ENCODE data around the gene ACAP1.

ACAP1 gene

GRCh38 chr17:7292729-7293128 is 43.6 kb upstream of the ACAP1 start:
- Histone ChIP-seq H3K36me3 (no peaks in the 10 kb centered on the region), H3K4me1 (ENCODE audit: control insufficient read depth in 1 of 2, insufficient read depth in 1 of 2, low read depth in 1 of 2, low read length in 1 of 2) (peaks cover 18 to 26% of the 10 kb centered on the region in 2 experiments), H3K27me3 (peaks cover 97% of the 10 kb centered on the region), H3K27ac (no peak overlapping the region), H3K4me3 (ENCODE audit: low read depth in 1 of 2, low read length in 1 of 2) (no peak overlapping the region), H3K9me3 (no peaks in the 10 kb centered on the region)
- TF ChIP-seq CTCF (IDR thresholded peaks at IDR 0.05), result no peak

- Histone ChIP-seq H3K4me1 (ENCODE audit: control insufficient read depth in 1 of 2, insufficient read depth in 1 of 2, low read depth in 1 of 2, low read length in 1 of 2) (peaks cover 18 to 26% of the 10 kb centered on the region in 2 experiments), H3K27ac (no peak overlapping the region), H3K27me3 (peaks cover 97% of the 10 kb centered on the region), H3K4me3 (ENCODE audit: low read depth in 1 of 2, low read length in 1 of 2) (no peak overlapping the region), H3K9me3 (no peaks in the 10 kb centered on the region), H3K36me3 (no peaks in the 10 kb centered on the region)
- TF ChIP-seq CTCF (IDR thresholded peaks at IDR 0.05), result no peak
Measured at GRCh38 chr17:7293159-7293558, 43.2 kb upstream of the ACAP1 start.

DNA sequence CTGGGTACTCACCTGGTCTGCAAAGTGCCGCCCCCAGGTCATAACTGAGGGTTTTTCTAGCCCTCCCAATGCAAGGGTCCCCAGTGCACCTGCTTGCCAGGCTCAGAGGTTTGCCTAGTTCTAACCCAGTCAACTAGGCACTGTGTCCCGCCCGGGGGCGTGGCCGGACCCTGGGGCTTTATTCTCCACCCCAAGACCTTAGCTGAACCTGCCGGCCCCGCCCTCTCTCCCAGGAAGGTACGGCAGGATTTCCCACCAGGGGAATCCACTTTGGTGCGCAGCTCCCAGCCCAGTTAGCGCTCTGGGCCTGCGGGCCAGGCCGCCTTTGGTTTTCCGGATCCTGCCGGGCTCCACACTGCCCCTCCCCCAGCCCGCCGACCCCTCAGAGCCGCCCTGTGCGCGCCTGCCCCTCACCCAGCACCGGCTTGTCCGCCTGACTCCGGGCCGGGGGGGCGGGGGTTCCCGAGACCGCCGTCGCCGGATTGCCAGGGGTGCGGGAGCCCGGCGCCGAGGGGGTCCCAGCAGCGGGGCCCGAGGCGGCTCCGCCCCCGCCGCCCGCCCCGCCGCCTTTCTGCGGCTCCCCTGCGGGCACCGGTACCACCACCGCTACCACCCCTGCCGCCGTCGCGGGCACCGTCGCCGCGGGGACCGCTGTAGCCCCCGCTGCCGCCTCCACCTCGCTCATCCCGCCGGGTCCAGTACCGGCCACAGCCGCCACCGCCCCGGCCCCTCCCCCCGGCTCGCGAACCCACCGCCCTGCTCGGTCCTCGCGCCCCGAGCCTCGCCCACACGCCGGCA is 42.3 kb upstream of the ACAP1 start:
- Histone ChIP-seq H3K27me3 (peaks cover 97% of the 10 kb centered on the region), H3K4me3 (ENCODE audit: low read depth in 1 of 2, low read length in 1 of 2) (peak overlapping the region; percentile 40 to 64), H3K27ac (no peak overlapping the region), H3K36me3 (no peaks in the 10 kb centered on the region), H3K4me1 (ENCODE audit: control insufficient read depth in 1 of 2, insufficient read depth in 1 of 2, low read depth in 1 of 2, low read length in 1 of 2) (peaks cover 18 to 26% of the 10 kb centered on the region in 2 experiments), H3K9me3 (no peaks in the 10 kb centered on the region)
- TF ChIP-seq CTCF (IDR thresholded peaks at IDR 0.05), result no peak

DNA sequence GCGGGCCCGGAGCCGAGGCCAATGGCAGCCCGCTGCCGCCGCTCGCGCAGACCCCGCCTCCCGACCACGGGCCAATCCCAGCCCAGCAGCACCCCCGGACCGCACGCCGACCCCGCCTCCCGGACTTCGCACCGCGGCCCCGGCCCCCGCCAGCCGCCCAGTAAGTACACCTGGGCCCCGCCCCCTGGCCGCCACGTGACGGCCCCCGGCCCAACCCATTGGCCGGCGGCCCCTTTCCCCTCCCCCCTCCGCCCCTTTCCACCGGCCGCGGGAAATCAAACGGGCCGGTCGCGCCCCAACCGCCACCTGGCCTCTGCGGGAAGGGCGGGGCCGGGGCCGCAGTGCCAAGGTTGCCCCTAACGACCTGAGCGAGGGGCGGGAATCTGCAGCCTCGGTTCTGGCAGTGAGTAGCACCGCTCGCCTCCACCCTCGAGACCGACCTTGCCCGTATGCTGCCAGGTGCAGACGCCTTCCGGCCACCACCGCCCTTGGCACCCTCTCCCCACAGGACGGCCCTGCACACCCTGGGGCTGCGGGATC is 41.6 kb upstream of the ACAP1 start, which contains the start of gene YBX2:
Gene YBX2, minus strand, starts transcription at position 26 of the 540 bp plus-strand sequence. CDS start 139 bp downstream, outside the sequence.
- Histone ChIP-seq H3K36me3 (no peaks in the 10 kb centered on the region), H3K4me3 (ENCODE audit: low read depth in 1 of 2, low read length in 1 of 2) (peak within 1 kb of the TSS; percentile 40 to 64), H3K27ac (no peak within 1 kb of the TSS), H3K27me3 (peaks cover 96% of the 10 kb centered on the region), H3K9me3 (no peaks in the 10 kb centered on the region), H3K4me1 (ENCODE audit: control insufficient read depth in 1 of 2, insufficient read depth in 1 of 2, low read depth in 1 of 2, low read length in 1 of 2) (peaks cover 18 to 26% of the 10 kb centered on the region in 2 experiments)
- TF ChIP-seq CTCF (IDR thresholded peaks at IDR 0.05), result no peak

DNA sequence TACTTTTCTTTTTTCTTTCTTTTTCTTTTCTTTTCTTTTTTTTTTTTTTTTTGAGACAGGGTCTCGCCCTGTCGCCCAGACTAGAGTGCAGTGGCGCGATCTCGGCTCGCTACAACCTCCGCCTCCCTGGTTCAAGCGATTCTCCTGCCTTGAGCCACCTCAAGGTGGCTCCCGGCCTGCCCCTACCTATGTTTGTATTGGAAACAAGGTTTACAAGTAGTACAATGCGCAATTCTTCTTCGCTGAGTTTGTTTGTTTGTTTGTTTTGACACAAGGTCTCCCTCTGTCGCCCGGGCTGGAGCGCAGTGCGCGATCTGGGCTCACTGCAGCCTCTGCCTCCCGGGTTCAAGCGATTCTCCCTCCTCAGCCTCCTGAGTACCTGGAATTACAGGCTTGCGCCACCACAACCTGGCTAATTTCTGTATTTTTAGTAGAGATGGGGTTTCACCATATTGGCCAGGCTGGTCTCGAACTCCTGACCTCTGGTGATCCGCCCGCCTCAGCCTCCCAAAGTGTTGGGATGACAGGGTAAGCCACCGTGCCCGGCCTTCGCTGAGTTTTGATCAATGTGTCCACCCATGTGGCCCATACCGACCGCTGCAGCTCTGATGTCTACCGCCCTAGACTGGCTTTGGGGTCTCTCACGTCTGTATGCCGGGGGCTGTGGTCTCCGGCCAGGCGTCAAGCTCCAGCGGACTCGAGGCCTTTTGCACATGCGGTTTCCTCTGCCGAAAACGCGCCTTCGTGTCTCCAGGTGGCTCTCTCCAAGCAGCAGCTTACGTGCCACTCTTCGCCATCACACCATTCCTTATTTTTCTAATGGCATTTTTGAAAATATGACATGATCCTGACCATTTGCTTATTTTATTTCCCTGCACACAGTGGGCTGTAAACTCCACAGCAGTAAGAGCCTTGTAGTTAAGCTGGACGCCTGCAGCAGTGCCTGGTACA is 40.8 kb upstream of the ACAP1 start:
- Histone ChIP-seq H3K36me3 (no peaks in the 10 kb centered on the region), H3K4me3 (ENCODE audit: low read depth in 1 of 2, low read length in 1 of 2) (peak overlapping the region; percentile 40 to 64), H3K9me3 (no peaks in the 10 kb centered on the region), H3K27me3 (peaks cover 96% of the 10 kb centered on the region), H3K4me1 (ENCODE audit: control insufficient read depth in 1 of 2, insufficient read depth in 1 of 2, low read depth in 1 of 2, low read length in 1 of 2) (peaks cover 18 to 26% of the 10 kb centered on the region in 2 experiments), H3K27ac (no peak overlapping the region)
- TF ChIP-seq CTCF (IDR thresholded peaks at IDR 0.05), result no peak

Measured in neutrophil (primary cell).